IMR-90 (cell line): ENCODE measurements around the gene AP2B1. TPM values are rescaled to one million over a fixed set of nuclear protein-coding genes. Genes with fewer than 3 reads are reported as not detected.

ENCODE experiments used
- ATAC-seq: fragments of 200-7000 bp; cut with Tn5 transposase; 2 replicates; pipeline ENCODE4 v1.9.1; 2020; ENCODE audit warnings: low read depth, mild to moderate bottlenecking, moderate library complexity
- BruUV-seq: library from RNA; stranded (reverse); fragments of 400-500 nt; replicated peaks from 2 replicates; lab custom pipeline; 2021; lab: Mats Ljungman, UMichigan
- CTCF ChIA-PET: fragments of 300-600 bp; formaldehyde crosslinking; extraction: SDS; loops from one replicate; lab custom pipeline; 2021; ENCODE audit warnings: antibody characterized with exemption; lab: Yijun Ruan, JAX
- POLR2A ChIA-PET: fragments of 300-600 bp; sonication (Branson Sonifier 250); formaldehyde crosslinking; loops from one replicate; lab custom pipeline; 2022; ENCODE audit warnings: antibody characterized with exemption; ENCODE audit not compliant: unreplicated experiment; lab: Charles Lee
- DNase-seq: peaks from one replicate; pipeline ENCODE4 v3.0.0; 2013
- H2AFZ ChIP-seq: replicated peaks from 2 replicates; pipeline ENCODE3; 2013; ENCODE audit warnings: low read length, mild to moderate bottlenecking; ENCODE audit not compliant: poor library complexity
- H2AK5ac ChIP-seq: 2 replicates; pipeline ENCODE4 v1.6.1; 2013; ENCODE audit warnings: low read depth, low read length, inconsistent platforms
- H2AK9ac ChIP-seq: replicated peaks from 2 replicates; pipeline ENCODE3; 2013; ENCODE audit warnings: mild to moderate bottlenecking, low read depth, low read length, moderate library complexity; ENCODE audit not compliant: poor library complexity
- H2BK120ac ChIP-seq: 2 replicates; pipeline ENCODE4 v1.6.1; 2013; ENCODE audit warnings: low read depth, low read length, inconsistent platforms
- H2BK15ac ChIP-seq: 3 replicates; pipeline ENCODE4 v1.6.1; 2013; ENCODE audit warnings: low read depth, low read length, inconsistent platforms
- H2BK20ac ChIP-seq: 2 replicates; pipeline ENCODE4 v1.6.1; 2013; ENCODE audit warnings: low read depth, mild to moderate bottlenecking, inconsistent platforms, low read length, moderate library complexity
- H2BK5ac ChIP-seq: 2 replicates; pipeline ENCODE4 v1.6.1; 2013; ENCODE audit warnings: mild to moderate bottlenecking, low read depth, low read length, inconsistent platforms; ENCODE audit not compliant: poor library complexity, severe bottlenecking
- H3K14ac ChIP-seq: replicated peaks from 2 replicates; pipeline ENCODE4 v1.6.1; 2013; ENCODE audit warnings: low read depth, low read length, inconsistent platforms
- H3K18ac ChIP-seq: 2 replicates; pipeline ENCODE4 v1.6.1; 2013; ENCODE audit warnings: low read depth, low read length, control low read depth
- H3K23ac ChIP-seq: 2 replicates; pipeline ENCODE4 v1.6.1; 2013; ENCODE audit warnings: low read depth, low read length, inconsistent platforms
- H3K27ac ChIP-seq: 2 replicates; pipeline ENCODE4 v1.5.1; 2013; ENCODE audit warnings: mild to moderate bottlenecking, control low read depth, low read length; ENCODE audit not compliant: insufficient read depth
- H3K27me3 ChIP-seq: 2 replicates; pipeline ENCODE4 v1.6.1; 2013; ENCODE audit warnings: low read length; ENCODE audit not compliant: control insufficient read depth, insufficient read depth
- H3K36me3 ChIP-seq: 2 replicates; pipeline ENCODE4 v1.6.1; 2013; ENCODE audit warnings: low read length, mixed read lengths; ENCODE audit not compliant: control insufficient read depth, insufficient read depth
- H3K4ac ChIP-seq: 2 replicates; pipeline ENCODE4 v1.6.1; 2013; ENCODE audit warnings: low read depth, low read length, inconsistent platforms
- H3K4me1 ChIP-seq: 2 replicates; pipeline ENCODE4 v1.6.1; 2013; ENCODE audit warnings: low read length, mixed read lengths; ENCODE audit not compliant: control insufficient read depth, insufficient read depth
- H3K4me2 ChIP-seq: 2 replicates; pipeline ENCODE4 v1.6.1; 2013; ENCODE audit warnings: low read depth, mild to moderate bottlenecking, control low read depth, low read length, moderate library complexity
- H3K4me3 ChIP-seq: 2 replicates; pipeline ENCODE4 v1.5.1; 2013; ENCODE audit warnings: low read depth, mild to moderate bottlenecking, control low read depth, low read length, moderate library complexity; ENCODE audit not compliant: insufficient read depth
- H3K56ac ChIP-seq: 2 replicates; pipeline ENCODE4 v1.6.1; 2013; ENCODE audit warnings: low read length, inconsistent platforms; ENCODE audit not compliant: insufficient read depth; ENCODE audit errors: extremely low read depth
- H3K79me1 ChIP-seq, 2 experiments: 2 replicates each; pipeline ENCODE4 v1.6.1; 2013; ENCODE audit warnings: low read length in 2 of 2, inconsistent platforms in 1 of 2, low read depth in 1 of 2
- H3K9ac ChIP-seq: 2 replicates; pipeline ENCODE4 v1.6.1; 2013; ENCODE audit warnings: low read depth, low read length, control low read depth
- H3K9me1 ChIP-seq: 2 replicates; pipeline ENCODE4 v1.6.1; 2013; ENCODE audit warnings: low read length, inconsistent platforms; ENCODE audit not compliant: insufficient read depth
- H3K9me3 ChIP-seq: 2 replicates; pipeline ENCODE4 v1.6.1; 2013; ENCODE audit warnings: low read length; ENCODE audit not compliant: control insufficient read depth, insufficient read depth
- H4K20me1 ChIP-seq: 2 replicates; pipeline ENCODE4 v1.6.1; 2013; ENCODE audit warnings: low read length, inconsistent platforms; ENCODE audit not compliant: insufficient read depth
- H4K5ac ChIP-seq: 2 replicates; pipeline ENCODE4 v1.6.1; 2013; ENCODE audit warnings: mild to moderate bottlenecking, low read depth, low read length, control low read depth
- H4K8ac ChIP-seq, 2 experiments: 2 replicates each; pipeline ENCODE4 v1.6.1; 2013; ENCODE audit warnings: low read depth in 2 of 2, low read length in 2 of 2, control low read depth in 1 of 2, inconsistent platforms in 1 of 2
- H4K91ac ChIP-seq: 2 replicates; pipeline ENCODE4 v1.6.1; 2013; ENCODE audit warnings: low read depth, low read length, inconsistent platforms; ENCODE audit not compliant: insufficient read depth
- CEBPB ChIP-seq: IDR thresholded peaks from 2 replicates; pipeline ENCODE4 v1.6.1; 2012; ENCODE audit warnings: low read depth, low read length, improper control_type of control experiment
- MAFK ChIP-seq: IDR thresholded peaks from 2 replicates; pipeline ENCODE4 v1.6.1; 2012; ENCODE audit warnings: low read depth, low read length, improper control_type of control experiment
- WGBS, 2 experiments: methylation state at CpG; one replicate each; pipeline versions ENCODE4 v1.1.5 to v1.1.7; 2013; ENCODE audit warnings: missing lambda C conversion rate in 2 of 2; ENCODE audit not compliant: insufficient read length in 1 of 2; ENCODE audit errors: extremely low coverage in 2 of 2; 5-methylcytosine and 5-hydroxymethylcytosine counted together
- dilution Hi-C: fragments of 300-500 bp; cut with HindIII; formaldehyde crosslinking; loops from one replicate; pipeline ENCODE4 v1.14.3; 2018; ENCODE audit warnings: low sequenced_read_pairs; ENCODE audit not compliant: unreplicated experiment
- in situ Hi-C: fragments of 300-500 bp; cut with MboI; formaldehyde crosslinking; loops from 3 replicates; pipeline ENCODE4 v1.14.3; 2019; ENCODE audit warnings: low sequenced_read_pairs, inconsistent platforms, mixed read lengths
- intact Hi-C: fragments of 100-400 bp; cut with micrococcal nuclease; formaldehyde crosslinking; loops from 2 replicates; pipeline ENCODE4 v1.10.0; 2022
- polyA plus RNA-seq, 3 experiments: library from polyadenylated mRNA; depleted of rRNA; stranded (reverse); fragments of >200 nt; gene quantifications; 2 replicates each; pipeline ENCODE4 v1.2.3, GENCODE V29; 2012; ENCODE audit warnings: low replicate concordance in 1 of 3
- total RNA-seq: library from RNA; depleted of rRNA; stranded (reverse); fragments of >200 nt; gene quantifications from 2 replicates; pipeline ENCODE4 v1.2.3, GENCODE V29; 2012

Gene AP2B1
- total and polyA plus RNA-seq, 2 of the 4 experiments (the other 2 are of a cell fraction) = 102 to 125 TPM

- Histone ChIP-seq H2BK20ac (no peak overlapping the region), H3K23ac (peak overlapping the region; percentile 48; the same call in 1 of the 2 replicates), H4K91ac (peak overlapping the region; percentile 93), H3K4me2 (peak overlapping the region; percentile 57), H3K4ac (peak overlapping the region; percentile 90), H3K4me3 (peak overlapping the region; percentile 66), H2BK5ac (peak overlapping the region; percentile 77), H2BK15ac (peak overlapping the region; percentile 39; the same call in 2 of the 3 replicates), H2BK120ac (peak overlapping the region; percentile 75), H2AK9ac (peak overlapping the region; percentile 98), H3K18ac (peak overlapping the region; percentile 38), H3K14ac (peak overlapping the region; percentile 80), H2AK5ac (peak overlapping the region; percentile 90), H3K9me1 (peaks cover 6% of the 10 kb centered on the region; the same call in 1 of the 2 replicates), H3K56ac (peak overlapping the region; percentile 94), H3K9me3 (no peaks in the 10 kb centered on the region), H3K27me3 (no peaks in the 10 kb centered on the region), H2AFZ (peak overlapping the region; percentile 96), H3K36me3 (no peaks in the 10 kb centered on the region), H4K20me1 (peaks cover 11% of the 10 kb centered on the region), H4K8ac (peak overlapping the region; percentile 93 to 100), H4K5ac (peak overlapping the region; percentile 98), H3K79me1 (peaks cover 7 to 33% of the 10 kb centered on the region in 2 experiments; a peak in 3 of 4 replicates), H3K9ac (peak overlapping the region; percentile 55), H3K4me1 (0 out of 2 replicates have a peak, but pooled peaks cover 2% of the 10 kb centered on the region), H3K27ac (peak overlapping the region; percentile 67)
- no CpG with 5 or more reads among the region's 7 CpGs for WGBS, 2 experiments
- intact Hi-C loops (loop anchor here (1.0 to 2.0 kb wide), 2 partner anchors 223 to 342 kb away; partner anchors contain the start of gene TAF15), in situ Hi-C loops (loop anchor here (25.0 kb wide), 1 partner anchor 599 kb away; the partner anchor contains the start of gene LIG3), dilution Hi-C loops (no loop called here)
- POLR2A ChIA-PET = interaction anchor here (0.7 to 1.0 kb wide), 2 partner anchors 8 to 68 kb away, joined by 4 to 5 read pairs; partner anchors contain the start of gene PEX12
- no TSS peak for BruUV-seq
- peak; percentile 43; the same call in 1 of the 2 replicates for TF ChIP-seq CEBPB
- TF ChIP-seq MAFK = no peak
- CTCF ChIA-PET = no interaction called here
- peak; percentile 3; the same call in 1 of the 2 replicates for ATAC-seq
- no peak for DNase-seq
Measured at GRCh38 chr17:35586569-35587073, 501 bp upstream of the AP2B1 start.
